Stomach (tissue), 9 donors: ENCODE data around the gene P3H3. TPM values are rescaled to one million over a fixed set of nuclear protein-coding genes. Genes with fewer than 3 reads are reported as not detected.

ENCODE experiments used
- DNase-seq, 2 donors: peaks; one replicate each; pipeline versions ENCODE4 v3.0.0 to v3.0.0-alpha.2; 2013 to 2019
- H3K27ac ChIP-seq, 5 donors: fragments of 200-600 bp in 4 of 5; sonication (generic) in 4 of 5; one replicate each; pipeline ENCODE4 v1.5.1; 2013 to 2019; ENCODE audit warnings: mild to moderate bottlenecking in 1 of 5, moderate library complexity in 1 of 5
- H3K27me3 ChIP-seq, 3 donors: fragments of 200-600 bp; sonication (generic); one replicate each; pipeline ENCODE4 v1.5.1; 2017 to 2019; ENCODE audit warnings: mixed run types in 1 of 3
- H3K36me3 ChIP-seq, 4 donors: fragments of 200-600 bp; sonication (generic); 1 replicate in 3 of 4; 2 replicates in 1 of 4; pipeline ENCODE4 v1.5.1; 2016 to 2019
- H3K4me1 ChIP-seq, 4 donors: fragments of 200-600 bp; sonication (generic); one replicate each; pipeline ENCODE4 v1.5.1; 2016 to 2019
- H3K4me3 ChIP-seq, 4 donors: fragments of 200-600 bp; sonication (generic) in 3 of 4; one replicate each; pipeline ENCODE4 v1.5.1; 2016 to 2019; ENCODE audit warnings: mild to moderate bottlenecking in 1 of 4
- H3K9me3 ChIP-seq, 4 donors: fragments of 200-600 bp; sonication (generic); one replicate each; pipeline ENCODE4 v1.5.1; 2016 to 2019
- CTCF ChIP-seq, 7 experiments: fragments of 450-650 bp in 4 of 7; fragments of 200-600 bp in 3 of 7; sonication (generic) in 3 of 7; IDR thresholded peaks; one replicate each; pipeline ENCODE4 v1.5.1; 2016 to 2019; ENCODE audit warnings: antibody characterized with exemption in 7 of 7, control low read depth in 2 of 7, mild to moderate bottlenecking in 1 of 7
- EP300 ChIP-seq: sonication (generic); formaldehyde crosslinking; IDR thresholded peaks from one replicate; pipeline ENCODE4 v1.6.1; 2017; ENCODE audit warnings: antibody characterized with exemption
- POLR2A ChIP-seq, 4 donors: fragments of 450-650 bp; IDR thresholded peaks; one replicate each; pipeline ENCODE4 v1.6.1; 2016; ENCODE audit warnings: antibody characterized with exemption in 4 of 4, control low read depth in 2 of 4, mild to moderate bottlenecking in 1 of 4, moderate library complexity in 1 of 4
- POLR2AphosphoS5 ChIP-seq, 3 donors: sonication (generic); formaldehyde crosslinking; IDR thresholded peaks; one replicate each; pipeline ENCODE4 v1.6.1; 2016; ENCODE audit warnings: antibody characterized with exemption in 3 of 3
- WGBS, 5 donors: extraction: QIAGEN DNeasy Blood & Tissue Kit in 3 of 5; methylation state at CpG; one replicate each; pipeline versions ENCODE4 v1.1.5 to v1.1.7; 2013 to 2018; 5-methylcytosine and 5-hydroxymethylcytosine counted together
- intact Hi-C: fragments of 100-400 bp; cut with DNase I; formaldehyde crosslinking; loops from one replicate; pipeline ENCODE4 v1.15.1; 2023; ENCODE audit warnings: low total_unique reads
- polyA plus RNA-seq, 3 donors: library from polyadenylated mRNA; stranded (reverse); fragments of 200-250 nt; gene quantifications; one replicate each; pipeline ENCODE4 v1.2.3, GENCODE V29; 2013
- total RNA-seq, 5 donors: library from RNA; depleted of rRNA; stranded (reverse); fragments of >200 nt; gene quantifications; one replicate each; pipeline versions ENCODE4 v1.1.0 to v1.2.3, GENCODE V29; 2014 to 2016
- donor health status: healthy with polysubstance abuse.
- donor health status: Bipolar disorder and iron deficiency.
- donor health status: healthy.

P3H3 gene
- total and polyA plus RNA-seq, 8 donors = 7.0 to 41.1 (median 15.6) TPM

- DNase-seq = no peak
- WGBS, 5 donors = 75 to 92% (median 82%) methylated on average over 2 of the region's 2 CpGs
- Histone ChIP-seq H3K27me3 (no peaks in the 10 kb centered on the region), H3K9me3 (no peaks in the 10 kb centered on the region), H3K4me3 (no peak overlapping the region), H3K36me3 (peaks cover 0 to 49% (median 40%) of the 10 kb centered on the region in 4 donors), H3K27ac (no peak overlapping the region), H3K4me1 (peaks cover 9 to 33% (median 24%) of the 10 kb centered on the region in 4 donors)
- TF ChIP-seq POLR2AphosphoS5 (IDR thresholded peaks at IDR 0.05) (no peak), EP300 (no peak), POLR2A (IDR thresholded peaks at IDR 0.05) (no peak), CTCF (IDR thresholded peaks at IDR 0.05) (no peak)
- intact Hi-C loops = no loop called here
Observed at GRCh38 chr12:6849427-6849826, 21.2 kb downstream of the P3H3 start.

- intact Hi-C loops = no loop called here
- peak overlapping the region in 1 of 4 donors; percentile 84 for H3K4me3 ChIP-seq
- no peaks in the 10 kb centered on the region for H3K27me3 ChIP-seq
- H3K36me3 ChIP-seq = peaks cover 0 to 43% (median 35%) of the 10 kb centered on the region in 4 donors
- no peak for TF ChIP-seq POLR2A (IDR thresholded peaks at IDR 0.05)
- TF ChIP-seq POLR2AphosphoS5 (IDR thresholded peaks at IDR 0.05) = no peak
- TF ChIP-seq EP300 = no peak
- no peak for TF ChIP-seq CTCF (IDR thresholded peaks at IDR 0.05)
- no peak overlapping the region for H3K27ac ChIP-seq
- H3K4me1 ChIP-seq = peaks cover 9 to 37% (median 25%) of the 10 kb centered on the region in 4 donors
- no peak for DNase-seq
- WGBS, 5 donors = 75 to 84% (median 79%) methylated on average over 10 of the region's 10 CpGs
- H3K9me3 ChIP-seq = no peaks in the 10 kb centered on the region
Observed at GRCh38 chr12:6849976-6850560, 21.9 kb downstream of the P3H3 start.

GRCh38 chr12:6850796-6851152, 22.6 kb downstream of the P3H3 start:
- intact Hi-C loops = no loop called here
- no peak for TF ChIP-seq POLR2AphosphoS5 (IDR thresholded peaks at IDR 0.05)
- no peak for TF ChIP-seq POLR2A (IDR thresholded peaks at IDR 0.05)
- no peak for TF ChIP-seq CTCF (IDR thresholded peaks at IDR 0.05)
- no peak for TF ChIP-seq EP300
- Histone ChIP-seq H3K36me3 (peaks cover 5 to 43% (median 35%) of the 10 kb centered on the region in 4 donors), H3K4me3 (peak overlapping the region; percentile 66 to 84 (median 66)), H3K9me3 (no peaks in the 10 kb centered on the region), H3K27me3 (no peaks in the 10 kb centered on the region), H3K4me1 (peaks cover 9 to 37% (median 25%) of the 10 kb centered on the region in 4 donors), H3K27ac (peak overlapping the region in 4 of 5 donors; percentile 88 to 96 (median 94))
- WGBS, 5 donors = 24 to 39% (median 35%) methylated on average over 16 of the region's 16 CpGs
- no peak for DNase-seq

- intact Hi-C loops = no loop called here
- Histone ChIP-seq H3K4me3 (peak within 1 kb of the TSS; percentile 66 to 84 (median 66)), H3K27ac (peak within 1 kb of the TSS; percentile 88 to 96 (median 95)), H3K36me3 (peaks cover 11 to 43% (median 35%) of the 10 kb centered on the region in 4 donors), H3K9me3 (no peaks in the 10 kb centered on the region), H3K4me1 (peaks cover 9 to 37% (median 25%) of the 10 kb centered on the region in 4 donors), H3K27me3 (no peaks in the 10 kb centered on the region)
- peak; percentile 98 to 99 for DNase-seq
- 0 to 1% (median 0%) methylated on average over 37 of the region's 37 CpGs for WGBS, 5 donors
- TF ChIP-seq POLR2A (IDR thresholded peaks at IDR 0.05) (peak in 2 of 4 donors; percentile 83 to 92), CTCF (IDR thresholded peaks at IDR 0.05) (no peak), EP300 (no peak), POLR2AphosphoS5 (IDR thresholded peaks at IDR 0.05) (peak; percentile 80 to 99 (median 99))
Observed at GRCh38 chr12:6851153-6851920, 23.1 kb downstream of the P3H3 start, which contains the start of gene CDCA3. CDCA3 (minus strand) TSS chr12:6851286; CDS start chr12:6850952, 334 bp downstream.
